Measurements from ENCODE around the gene SLC6A11.

DNA sequence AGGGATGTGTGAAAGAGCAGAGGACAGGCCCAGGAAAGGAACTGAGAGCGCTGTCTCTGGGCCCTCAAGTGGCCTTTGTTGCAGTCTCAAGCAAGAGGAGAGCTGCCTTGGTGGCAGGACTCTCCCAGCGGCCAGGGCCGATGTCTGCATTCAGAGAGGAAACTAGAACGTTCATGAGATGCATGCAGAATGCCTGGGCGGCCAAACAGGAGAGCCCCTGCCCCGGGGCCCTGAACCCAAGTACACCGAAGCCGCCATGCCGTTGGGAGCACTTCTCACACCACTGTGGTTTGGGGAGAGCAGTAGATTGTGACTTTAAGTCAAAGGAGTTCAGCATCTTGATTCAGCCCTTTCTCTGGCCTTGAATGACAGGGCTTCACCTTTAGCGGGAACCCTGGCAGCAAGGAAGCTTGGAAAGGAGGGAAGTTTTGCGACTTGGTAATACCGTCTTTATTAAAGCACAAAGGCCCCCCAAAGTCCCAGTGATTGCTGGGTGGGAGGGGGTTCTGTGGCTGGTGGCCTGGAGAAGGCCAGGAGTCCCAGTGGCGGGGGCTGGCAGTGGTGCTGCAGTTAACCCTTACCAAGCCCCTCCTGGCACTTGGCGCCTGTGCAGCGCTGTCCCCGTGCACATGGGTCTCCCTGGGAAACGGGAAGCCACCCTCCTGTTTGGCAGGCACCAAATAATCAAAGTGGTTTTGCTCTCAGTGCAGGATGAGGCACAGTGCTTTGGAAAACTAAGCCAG, 36.2 kb downstream of the SLC6A11 start:
- TF ChIP-seq, protein P1, sequence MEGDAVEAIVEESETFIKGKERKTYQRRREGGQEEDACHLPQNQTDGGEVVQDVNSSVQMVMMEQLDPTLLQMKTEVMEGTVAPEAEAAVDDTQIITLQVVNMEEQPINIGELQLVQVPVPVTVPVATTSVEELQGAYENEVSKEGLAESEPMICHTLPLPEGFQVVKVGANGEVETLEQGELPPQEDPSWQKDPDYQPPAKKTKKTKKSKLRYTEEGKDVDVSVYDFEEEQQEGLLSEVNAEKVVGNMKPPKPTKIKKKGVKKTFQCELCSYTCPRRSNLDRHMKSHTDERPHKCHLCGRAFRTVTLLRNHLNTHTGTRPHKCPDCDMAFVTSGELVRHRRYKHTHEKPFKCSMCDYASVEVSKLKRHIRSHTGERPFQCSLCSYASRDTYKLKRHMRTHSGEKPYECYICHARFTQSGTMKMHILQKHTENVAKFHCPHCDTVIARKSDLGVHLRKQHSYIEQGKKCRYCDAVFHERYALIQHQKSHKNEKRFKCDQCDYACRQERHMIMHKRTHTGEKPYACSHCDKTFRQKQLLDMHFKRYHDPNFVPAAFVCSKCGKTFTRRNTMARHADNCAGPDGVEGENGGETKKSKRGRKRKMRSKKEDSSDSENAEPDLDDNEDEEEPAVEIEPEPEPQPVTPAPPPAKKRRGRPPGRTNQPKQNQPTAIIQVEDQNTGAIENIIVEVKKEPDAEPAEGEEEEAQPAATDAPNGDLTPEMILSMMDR (IDR thresholded peaks at IDR 0.05): no peak
- no peak for TF ChIP-seq POLR2A (IDR thresholded peaks at IDR 0.05)
